Calu3 (cell line): ENCODE data around the gene MAT2A. TPM values are rescaled to one million over a fixed set of nuclear protein-coding genes. Genes with fewer than 3 reads are reported as not detected.

Source experiments
- BruUV-seq: library from RNA; stranded (reverse); fragments of 400-500 nt; replicated peaks from 2 replicates; lab custom pipeline; 2021; lab: Mats Ljungman, UMichigan
- CTCF ChIA-PET: fragments of 300-600 bp; sonication (Branson Sonifier 250); formaldehyde crosslinking; loops from one replicate; lab custom pipeline; 2022; ENCODE audit warnings: antibody characterized with exemption; lab: Charles Lee
- DNase-seq: peaks from one replicate; pipeline ENCODE4 v3.0.0; 2022
- H3K27ac Mint-ChIP-seq: one replicate; pipeline ENCODE4 v1.8.0; 2022; ENCODE audit warnings: mixed read lengths; ENCODE audit not compliant: unreplicated experiment
- H3K27me3 Mint-ChIP-seq: one replicate; pipeline ENCODE4 v1.8.0; 2022; ENCODE audit warnings: mixed read lengths; ENCODE audit not compliant: unreplicated experiment
- H3K36me3 Mint-ChIP-seq: one replicate; pipeline ENCODE4 v1.8.0; 2022; ENCODE audit warnings: mild to moderate bottlenecking, moderate library complexity, mixed read lengths; ENCODE audit not compliant: insufficient read depth, unreplicated experiment
- H3K4me1 Mint-ChIP-seq: one replicate; pipeline ENCODE4 v1.8.0; 2022; ENCODE audit warnings: mild to moderate bottlenecking, low read depth, mixed read lengths; ENCODE audit not compliant: unreplicated experiment
- H3K4me3 Mint-ChIP-seq: one replicate; pipeline ENCODE4 v1.8.0; 2022; ENCODE audit warnings: mild to moderate bottlenecking, low read depth, moderate library complexity, mixed read lengths; ENCODE audit not compliant: unreplicated experiment
- H3K9me3 Mint-ChIP-seq: one replicate; pipeline ENCODE4 v1.8.0; 2022; ENCODE audit warnings: low read depth, mixed read lengths; ENCODE audit not compliant: unreplicated experiment
- CTCF ChIP-seq: fragments of 200-600 bp; IDR thresholded peaks from one replicate; pipeline ENCODE4 v1.8.0; 2022; ENCODE audit warnings: antibody characterized with exemption; ENCODE audit not compliant: unreplicated experiment
- intact Hi-C: fragments of 100-400 bp; cut with micrococcal nuclease; formaldehyde crosslinking; loops from one replicate; pipeline ENCODE4 v1.10.0; 2022; ENCODE audit not compliant: unreplicated experiment
- total RNA-seq: library from RNA; stranded (reverse); gene quantifications from 2 replicates; pipeline ENCODE4 v1.2.3, GENCODE V29; 2022

Gene MAT2A
- total RNA-seq, 1 experiment from 2014 or later = 387 TPM

DNA sequence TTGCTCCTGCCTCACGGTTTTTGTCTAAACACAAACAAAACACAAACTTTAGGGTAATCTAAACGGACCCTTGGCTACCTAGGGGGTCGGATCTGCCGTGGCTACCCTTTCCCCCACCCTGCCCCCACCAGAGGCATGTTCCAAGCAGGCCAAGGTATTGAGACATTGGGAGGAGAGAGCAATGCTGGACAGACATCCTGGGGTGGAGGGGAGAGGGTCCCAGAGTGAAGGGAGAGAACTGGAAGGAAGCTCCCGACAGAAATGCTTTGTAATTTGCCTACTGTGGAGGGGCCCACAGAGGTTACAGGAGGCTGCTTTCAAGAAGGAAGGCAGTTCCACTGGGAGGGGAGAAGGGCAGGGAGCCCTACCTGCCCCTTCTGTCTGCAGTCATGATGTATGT is 13.9 kb upstream of the MAT2A start:
- H3K4me1 Mint-ChIP-seq = peaks cover 8% of the 10 kb centered on the region
- H3K27me3 Mint-ChIP-seq = no peaks in the 10 kb centered on the region
- no peak for DNase-seq
- no peak for TF ChIP-seq CTCF
- peaks cover 2% of the 10 kb centered on the region for H3K9me3 Mint-ChIP-seq
- H3K36me3 Mint-ChIP-seq = no peaks in the 10 kb centered on the region
- BruUV-seq = no TSS peak
- H3K27ac Mint-ChIP-seq = no peak overlapping the region
- no peak overlapping the region for H3K4me3 Mint-ChIP-seq
- CTCF ChIA-PET = interaction anchor here (1.8 kb wide), 1 partner anchor 9 kb away, joined by 4 read pairs; no protein-coding TSS in a partner anchor
- intact Hi-C loops = no loop called here

DNA sequence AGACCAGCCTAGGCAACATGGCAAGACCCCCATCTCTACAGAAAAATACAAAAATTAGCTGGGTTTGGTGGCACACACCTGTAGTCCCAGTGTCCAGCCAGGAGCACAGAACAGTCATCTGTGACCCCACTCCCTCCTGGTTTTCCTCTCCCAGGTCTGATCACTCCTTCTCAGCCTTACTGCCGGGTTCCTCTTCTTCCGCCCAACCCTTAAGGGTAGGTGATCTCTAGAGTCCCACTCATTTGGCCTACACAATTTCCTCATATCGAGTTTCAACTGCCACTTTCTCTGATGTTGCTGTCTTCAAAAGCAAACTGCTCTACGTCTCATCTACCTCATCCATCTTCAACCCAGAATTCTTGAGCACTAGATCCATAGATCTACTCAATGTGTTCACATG is 13.4 kb upstream of the MAT2A start:
- intact Hi-C loops = no loop called here
- BruUV-seq = no TSS peak
- TF ChIP-seq CTCF = no peak

DNA sequence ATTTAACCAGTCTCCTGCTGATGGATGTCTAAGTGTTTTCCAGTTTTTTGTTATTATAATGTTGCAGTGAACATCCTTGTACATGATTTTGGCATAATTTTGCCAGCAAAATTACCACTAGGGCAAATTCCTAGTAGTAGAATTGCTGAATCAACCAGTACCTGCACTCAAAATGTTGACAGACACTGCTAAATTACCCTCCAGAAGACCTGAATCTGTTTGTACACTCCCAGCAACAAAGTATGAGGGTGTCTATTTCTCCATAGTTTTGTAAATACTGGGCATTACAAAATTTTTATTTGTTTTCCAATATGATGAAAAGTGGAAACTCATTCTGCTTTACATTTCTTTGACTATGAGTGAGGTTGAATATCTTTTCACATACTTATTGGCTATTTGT is 11.2 kb upstream of the MAT2A start:
- CTCF ChIA-PET = no interaction called here
- Mint-ChIP-seq H3K9me3 (peaks cover 2% of the 10 kb centered on the region), H3K36me3 (no peaks in the 10 kb centered on the region), H3K27me3 (no peaks in the 10 kb centered on the region), H3K27ac (no peak overlapping the region), H3K4me3 (no peak overlapping the region), H3K4me1 (peaks cover 8% of the 10 kb centered on the region)
- DNase-seq = no peak
- BruUV-seq = no TSS peak
- TF ChIP-seq CTCF = no peak
- intact Hi-C loops = no loop called here

More for the DNA sequence above, 13.4 kb upstream of the MAT2A start:
- Mint-ChIP-seq H3K9me3 (peaks cover 2% of the 10 kb centered on the region), H3K4me1 (peaks cover 8% of the 10 kb centered on the region), H3K4me3 (no peak overlapping the region), H3K27me3 (no peaks in the 10 kb centered on the region), H3K27ac (no peak overlapping the region), H3K36me3 (no peaks in the 10 kb centered on the region)
- CTCF ChIA-PET = interaction anchor here (1.8 kb wide), 1 partner anchor 9 kb away, joined by 4 read pairs; no protein-coding TSS in a partner anchor
- DNase-seq = no peak

DNA sequence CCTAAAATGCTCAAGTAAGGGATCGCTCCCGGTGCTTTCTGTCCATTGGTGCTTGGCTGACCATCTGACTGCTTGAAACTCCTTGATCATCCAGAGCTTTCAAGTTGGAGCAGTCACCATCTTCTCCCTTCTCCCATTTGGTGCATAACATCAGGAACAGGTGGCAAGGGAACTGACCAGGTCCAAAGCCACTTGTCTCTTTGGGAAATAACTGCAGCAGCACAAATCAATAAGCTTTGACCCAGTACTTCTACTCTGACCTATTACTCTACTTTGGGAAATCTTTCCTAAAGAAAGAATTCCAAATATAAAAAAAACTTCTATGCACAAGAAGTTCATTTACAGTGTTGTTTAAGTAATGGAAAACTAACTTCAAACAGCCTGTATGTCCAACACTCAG is 10.6 kb upstream of the MAT2A start:
- TF ChIP-seq CTCF = no peak
- no peaks in the 10 kb centered on the region for H3K27me3 Mint-ChIP-seq
- intact Hi-C loops = no loop called here
- H3K27ac Mint-ChIP-seq = no peak overlapping the region
- H3K4me3 Mint-ChIP-seq = no peak overlapping the region
- no TSS peak for BruUV-seq
- no peaks in the 10 kb centered on the region for H3K36me3 Mint-ChIP-seq
- CTCF ChIA-PET = no interaction called here
- no peak for DNase-seq
- H3K9me3 Mint-ChIP-seq = peaks cover 2% of the 10 kb centered on the region
- peaks cover 2% of the 10 kb centered on the region for H3K4me1 Mint-ChIP-seq
